Stimulated activated CD4-positive, alpha-beta T cell treated with anti-CD3 and anti-CD28 coated beads, Interleukin-2, amount 100 ng/mL, for 48 hours (primary cell): ENCODE results near the gene COPB1.
"Not testable (repeated sequence)": the region's sequence is repeated elsewhere in the genome, so short reads cannot be mapped to it uniquely, and the experiment has no call there.

Experiments
- DNase-seq, 2 donors: peaks; one replicate each; pipeline ENCODE4 v3.0.0-alpha.2; 2020

Gene COPB1

GRCh38 chr11:14499560-14500180 is at the start of gene COPB1:
Gene COPB1, minus strand, starts transcription at chr11:14499811. Its CDS starts 883 bp downstream, at chr11:14498928.
- DNase-seq: peak; percentile 84

GRCh38 chr11:14547440-14547839 is 47.8 kb upstream of the COPB1 start:
- DNase-seq: no peak

GRCh38 chr11:14546672-14547071 is 47.1 kb upstream of the COPB1 start:
- no peak for DNase-seq

GRCh38 chr11:14544611-14545010 is 45.0 kb upstream of the COPB1 start:
- DNase-seq: no peak

GRCh38 chr11:14543260-14543659 is 43.6 kb upstream of the COPB1 start:
- no peak for DNase-seq

GRCh38 chr11:14542324-14542723 is 42.7 kb upstream of the COPB1 start:
- DNase-seq: no peak

- DNase-seq: no peak
These were observed 41.8 kb upstream of the COPB1 start for GRCh38 chr11:14541192-14541947.

- no peak for DNase-seq
These were observed 40.4 kb upstream of the COPB1 start for GRCh38 chr11:14539982-14540421.

GRCh38 chr11:14538926-14539554 is 39.4 kb upstream of the COPB1 start:
- no peak for DNase-seq

- DNase-seq: no peak
These were observed 38.8 kb upstream of the COPB1 start for GRCh38 chr11:14538271-14538925.

GRCh38 chr11:14537134-14537599 is 37.6 kb upstream of the COPB1 start:
- peak; percentile 37 to 41 for DNase-seq

- DNase-seq: not testable (repeated sequence)
These were observed 35.6 kb upstream of the COPB1 start for GRCh38 chr11:14535166-14535565.

- DNase-seq: no peak
These were observed 30.3 kb upstream of the COPB1 start for GRCh38 chr11:14529951-14530350.

- DNase-seq: no peak
These were observed 29.7 kb upstream of the COPB1 start for GRCh38 chr11:14529321-14529720.

GRCh38 chr11:14522801-14523200 is 23.2 kb upstream of the COPB1 start:
- DNase-seq: no peak

GRCh38 chr11:14522245-14522644 is 22.6 kb upstream of the COPB1 start:
- DNase-seq: no peak

GRCh38 chr11:14520747-14521151 is 21.1 kb upstream of the COPB1 start:
- DNase-seq: no peak

GRCh38 chr11:14519917-14520746 is 20.5 kb upstream of the COPB1 start, which contains the start of gene PSMA1:
Gene PSMA1, minus strand, starts transcription at chr11:14520386. Its CDS starts 87 bp downstream, at chr11:14520299.
- peak; percentile 82 to 85 for DNase-seq

GRCh38 chr11:14519597-14519916 is 19.9 kb upstream of the COPB1 start:
- DNase-seq: no peak

GRCh38 chr11:14518820-14519219 is 19.2 kb upstream of the COPB1 start:
- no peak for DNase-seq

- DNase-seq: no peak
These were observed 14.2 kb upstream of the COPB1 start for GRCh38 chr11:14513800-14514199.

- no peak for DNase-seq
These were observed 6.9 kb upstream of the COPB1 start for GRCh38 chr11:14506532-14506931.
